HG03103 (cell line): ENCODE results near the gene FTSJ3.
"Not testable (repeated sequence)": the region's sequence is repeated elsewhere in the genome, so short reads cannot be mapped to it uniquely, and the experiment has no call there.

Experiments
- ATAC-seq: cut with Tn5 transposase; IDR thresholded peaks from one replicate; pipeline ENCODE4 v1.9.1; 2021; ENCODE audit warnings: low read depth; ENCODE audit not compliant: unreplicated experiment

Gene FTSJ3

GRCh38 chr17:63827002-63827800, at the start of gene FTSJ3, which contains the start of gene PSMC5:
TSS of gene FTSJ3 (minus strand) at chr17:63827663. CDS start at chr17:63826902, 761 bp downstream.
TSS of gene PSMC5 (plus strand) at chr17:63827431. CDS start at chr17:63827491, 60 bp downstream.
- peak; percentile 79 for ATAC-seq

- ATAC-seq: not testable (repeated sequence)
These were observed 47.2 kb upstream of the FTSJ3 start for GRCh38 chr17:63874693-63875092.

GRCh38 chr17:63874061-63874626, 46.7 kb upstream of the FTSJ3 start:
- not testable (repeated sequence) for ATAC-seq

GRCh38 chr17:63873577-63873976, 46.1 kb upstream of the FTSJ3 start, which contains the start of gene CSH2:
TSS of gene CSH2 (minus strand) at chr17:63873677. CDS start at chr17:63873614, 63 bp downstream.
- ATAC-seq: not testable (repeated sequence)

- not testable (repeated sequence) for ATAC-seq
These were observed 44.3 kb upstream of the FTSJ3 start for GRCh38 chr17:63871646-63872365.

- not testable (repeated sequence) for ATAC-seq
These were observed 42.8 kb upstream of the FTSJ3 start for GRCh38 chr17:63870292-63870665.

GRCh38 chr17:63869491-63870291, 42.2 kb upstream of the FTSJ3 start:
- not testable (repeated sequence) for ATAC-seq

- ATAC-seq: not testable (repeated sequence)
These were observed 39.2 kb upstream of the FTSJ3 start for GRCh38 chr17:63866625-63867024.

GRCh38 chr17:63859257-63859656, 31.8 kb upstream of the FTSJ3 start:
- ATAC-seq: no peak

- not testable (repeated sequence) for ATAC-seq
These were observed 29.0 kb upstream of the FTSJ3 start for GRCh38 chr17:63856425-63856824.

- no peak for ATAC-seq
These were observed 27.7 kb upstream of the FTSJ3 start for GRCh38 chr17:63855185-63855584.

- no peak for ATAC-seq
These were observed 27.2 kb upstream of the FTSJ3 start for GRCh38 chr17:63854709-63855108.

GRCh38 chr17:63853260-63853659, 25.8 kb upstream of the FTSJ3 start:
- ATAC-seq: no peak

- ATAC-seq: no peak
These were observed 22.9 kb upstream of the FTSJ3 start for GRCh38 chr17:63850401-63850800.

GRCh38 chr17:63848834-63849689, 21.6 kb upstream of the FTSJ3 start:
- ATAC-seq: peak; percentile 87

GRCh38 chr17:63847525-63848249, 20.2 kb upstream of the FTSJ3 start:
- ATAC-seq: no peak

- ATAC-seq: no peak
These were observed 18.0 kb upstream of the FTSJ3 start for GRCh38 chr17:63845509-63845908.

GRCh38 chr17:63843910-63844677, 16.6 kb upstream of the FTSJ3 start:
- no peak for ATAC-seq
